ENCODE measurements around the gene FTCD.
"Not testable (repeated sequence)": the region's sequence is repeated elsewhere in the genome, so short reads cannot be mapped to it uniquely, and the experiment has no call there.

FTCD gene

DNA sequence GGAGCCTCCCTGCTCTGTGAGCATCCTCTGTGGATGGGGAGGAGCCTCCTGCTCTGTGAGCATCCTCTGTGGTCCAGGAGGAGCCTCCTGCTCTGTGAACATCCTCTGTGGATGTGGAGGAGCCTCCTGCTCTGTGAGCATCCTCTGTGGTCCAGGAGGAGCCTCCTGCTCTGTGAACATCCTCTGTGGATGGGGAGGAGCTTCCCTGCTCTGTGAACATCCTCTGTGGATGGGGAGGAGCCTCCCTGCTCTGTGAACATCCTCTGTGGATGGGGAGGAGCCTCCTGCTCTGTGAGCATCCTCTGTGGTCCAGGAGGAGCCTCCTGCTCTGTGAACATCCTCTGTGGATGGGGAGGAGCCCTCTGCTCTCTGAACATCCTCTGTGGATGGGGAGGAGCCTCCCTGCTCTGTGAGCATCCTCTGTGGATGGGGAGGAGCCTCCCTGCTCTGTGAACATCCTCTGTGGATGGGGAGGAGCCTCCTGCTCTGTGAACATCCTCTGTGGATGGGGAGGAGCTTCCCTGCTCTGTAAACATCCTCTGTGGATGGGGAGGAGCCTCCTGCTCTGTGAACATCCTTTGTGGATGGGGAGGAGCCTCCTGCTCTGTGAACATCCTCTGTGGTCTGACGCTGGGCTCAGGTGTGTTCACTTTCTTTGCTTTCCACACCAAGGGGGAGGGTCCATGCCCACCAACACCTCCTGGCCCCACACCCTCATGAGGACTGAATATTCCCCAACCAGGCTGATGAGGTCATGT lies 15.2 kb upstream of the FTCD start:
- not testable (repeated sequence) for DNase-seq

DNA sequence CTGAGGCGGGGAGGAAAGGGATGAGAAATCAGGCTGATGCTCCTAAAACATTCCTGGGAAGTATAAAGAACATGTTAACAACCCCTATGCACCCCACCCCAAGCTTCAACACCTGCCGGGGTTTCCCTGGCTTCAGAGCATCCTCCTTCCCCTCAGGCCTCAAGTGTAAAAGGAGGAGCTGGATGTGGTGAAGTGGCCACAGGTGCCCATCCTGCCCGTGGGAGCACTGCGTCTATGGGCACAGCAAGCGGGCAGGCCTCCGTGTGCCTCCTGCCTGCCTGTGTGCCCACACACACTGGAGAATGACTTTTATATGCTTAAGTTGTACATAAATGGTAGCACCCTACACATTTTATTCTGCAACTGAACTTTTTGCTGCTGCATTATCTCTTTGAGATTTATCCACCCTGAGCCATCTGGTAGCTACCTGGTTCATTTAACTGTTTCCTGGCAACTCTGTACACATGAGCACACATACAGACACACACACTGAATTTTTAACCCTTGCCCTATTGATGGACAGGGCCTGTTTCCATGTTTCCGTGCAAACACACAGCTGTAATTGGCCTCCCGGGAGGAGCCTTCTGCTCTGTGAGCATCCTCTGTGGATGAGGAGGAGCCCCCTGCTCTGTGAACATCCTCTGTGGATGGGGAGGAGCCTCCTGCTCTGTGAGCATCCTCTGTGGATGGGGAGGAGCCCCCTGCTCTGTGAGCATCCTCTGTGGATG lies 13.4 kb upstream of the FTCD start:
- no peak for DNase-seq

DNA sequence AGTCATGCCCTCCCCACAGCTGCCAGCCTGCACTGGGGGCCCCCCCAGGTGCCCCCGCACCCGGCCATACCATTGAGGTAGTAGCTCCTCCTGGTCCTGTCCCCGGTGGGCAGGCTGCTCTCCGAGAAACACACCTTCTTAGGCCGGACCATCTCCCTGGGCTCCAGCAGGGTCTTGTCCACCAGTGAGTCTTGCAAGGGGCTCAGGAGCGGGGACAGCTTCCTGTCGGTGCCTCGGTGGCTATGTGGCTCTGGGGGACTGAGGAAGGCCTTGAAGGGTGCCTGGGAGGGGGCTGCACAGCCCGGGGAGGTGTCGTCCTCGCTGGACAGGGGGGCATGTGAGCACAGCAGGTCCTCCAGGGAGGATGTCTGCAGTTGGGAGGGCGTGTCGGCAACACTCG lies 12.9 kb upstream of the FTCD start:
- DNase-seq: no peak

DNA sequence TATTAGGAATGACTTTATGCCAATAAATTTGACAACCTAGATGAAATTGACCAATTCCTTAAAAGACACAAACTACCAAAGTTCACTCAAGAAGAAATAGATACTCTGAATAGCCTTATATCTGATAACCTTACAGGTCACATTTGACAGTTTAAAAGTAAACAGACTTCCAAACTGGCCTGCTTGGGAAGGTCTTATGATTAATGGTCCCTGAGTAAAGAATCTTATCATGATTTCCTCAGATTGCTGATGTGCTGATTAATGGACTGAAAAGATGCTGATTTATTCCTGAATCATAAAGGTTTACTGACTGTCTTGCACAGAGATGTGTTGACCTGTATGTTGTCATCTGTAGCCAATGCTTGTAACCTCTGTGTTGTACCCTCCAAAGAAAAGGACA lies 9.7 kb upstream of the FTCD start:
- no peak for DNase-seq

DNA sequence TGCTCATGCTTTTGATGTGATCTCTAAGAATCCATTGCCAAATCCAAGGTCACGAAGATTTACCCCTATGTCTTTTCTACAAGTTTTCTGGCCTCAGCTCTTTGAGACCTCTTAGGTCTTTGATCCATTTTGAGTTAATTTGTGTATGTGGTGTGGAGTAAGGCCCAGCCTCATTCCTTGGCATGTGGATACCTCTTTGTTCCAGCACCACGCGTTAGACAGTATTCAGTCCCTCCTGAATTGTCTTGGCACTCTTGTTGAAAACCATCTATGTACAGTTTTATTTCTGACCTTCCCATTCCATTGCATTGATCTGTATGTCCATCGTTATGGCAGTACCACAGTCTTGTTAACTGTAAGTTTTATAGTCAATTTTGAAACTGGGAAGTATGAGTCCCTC lies 8.0 kb upstream of the FTCD start:
- DNase-seq: no peak

DNA sequence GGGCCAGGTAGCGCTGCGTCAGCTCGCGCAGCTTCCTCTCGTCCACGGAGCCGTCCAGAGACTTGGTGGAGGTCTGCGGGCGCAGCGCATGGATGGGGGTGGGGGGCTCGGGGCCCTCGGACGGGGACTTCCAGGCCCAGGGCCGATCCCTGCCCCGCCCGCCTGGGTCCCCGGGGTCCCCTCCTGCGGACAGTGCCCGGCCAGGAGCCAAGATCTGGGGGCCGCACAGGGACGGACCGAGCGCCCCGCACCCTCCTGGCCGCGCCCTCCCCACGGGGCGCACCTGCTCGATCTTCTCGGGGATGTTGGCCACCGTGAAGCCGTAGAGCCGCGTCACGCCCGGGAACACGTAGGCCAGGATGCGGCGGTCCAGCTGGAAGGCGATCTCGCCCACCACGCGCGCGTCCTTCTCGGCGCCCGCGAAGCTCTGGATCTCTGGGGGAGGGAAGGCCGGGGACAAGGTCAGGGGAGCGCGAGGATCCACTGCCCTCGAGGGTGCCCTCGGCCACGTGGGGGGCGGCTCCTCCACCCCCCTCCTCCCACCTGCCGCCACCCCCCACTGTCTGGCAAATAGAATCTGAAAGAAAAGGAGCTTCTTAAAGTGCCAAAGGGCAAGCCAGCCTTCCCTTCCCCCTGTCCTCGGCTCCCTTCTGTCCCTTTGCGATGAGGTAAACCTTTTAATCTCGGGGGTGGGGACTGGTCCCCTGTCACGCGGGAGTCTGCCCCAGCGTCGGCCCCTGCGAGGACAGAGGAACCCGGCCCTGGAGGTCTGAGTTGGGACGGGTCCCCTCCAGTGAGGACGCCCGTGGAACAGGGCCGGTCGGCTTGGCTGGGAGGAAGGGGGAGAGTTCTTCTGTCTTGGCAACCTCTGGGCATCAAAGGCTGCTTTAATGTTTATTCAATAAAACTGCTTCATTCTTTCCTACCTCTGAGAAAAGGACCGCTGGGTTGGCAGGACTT lies 6.5 kb upstream of the FTCD start:
- DNase-seq: no peak

DNA sequence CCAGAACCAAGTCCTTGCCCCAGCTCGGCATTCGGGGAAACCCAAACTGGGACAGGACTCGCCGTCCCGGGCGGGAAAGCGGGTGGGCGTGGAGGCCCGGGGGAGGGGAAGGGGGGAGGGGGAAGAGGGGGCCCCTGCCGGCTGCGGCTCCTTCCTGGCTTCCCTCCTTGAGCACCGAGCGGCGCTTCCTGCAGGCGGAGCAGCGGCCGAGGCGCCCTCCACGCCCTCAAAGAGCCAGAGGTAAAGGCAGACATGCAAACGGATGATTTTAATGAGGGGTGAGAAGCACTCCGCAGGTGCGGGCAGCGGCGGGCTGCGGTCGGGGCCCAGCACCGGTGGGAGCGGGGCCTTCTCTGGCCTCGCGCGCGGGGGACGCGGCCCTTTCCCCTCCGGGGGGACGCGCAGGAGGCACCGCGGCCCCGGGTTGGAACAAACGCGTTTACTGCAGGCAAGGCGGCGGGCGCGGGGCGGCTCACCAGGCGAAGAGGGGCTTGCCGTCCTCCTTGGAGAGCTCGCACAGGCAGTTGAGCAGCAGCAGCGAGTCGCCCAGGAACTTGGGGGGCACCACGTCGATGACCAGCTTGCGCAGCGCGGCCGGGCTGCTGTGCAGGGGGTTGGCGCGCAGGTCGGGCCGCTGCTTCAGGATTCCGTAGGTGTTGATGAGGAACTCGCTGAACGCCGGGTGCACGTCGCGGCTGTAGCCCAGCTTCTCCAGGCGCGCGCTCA lies 5.7 kb upstream of the FTCD start:
- DNase-seq: no peak

DNA sequence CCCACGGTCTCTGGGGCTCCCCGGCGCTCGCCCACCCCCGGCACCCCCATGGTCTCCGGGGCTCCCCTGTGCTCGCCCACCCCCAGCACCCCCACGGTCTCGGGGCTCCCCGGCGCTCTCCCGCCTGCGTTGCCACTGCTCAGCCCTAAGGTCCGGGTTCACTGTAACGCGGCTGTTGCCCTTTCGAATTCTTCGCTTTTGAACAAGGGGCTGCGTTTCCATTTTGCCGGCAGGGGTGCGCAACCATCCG lies 5.2 kb upstream of the FTCD start:
- no peak for DNase-seq

DNA sequence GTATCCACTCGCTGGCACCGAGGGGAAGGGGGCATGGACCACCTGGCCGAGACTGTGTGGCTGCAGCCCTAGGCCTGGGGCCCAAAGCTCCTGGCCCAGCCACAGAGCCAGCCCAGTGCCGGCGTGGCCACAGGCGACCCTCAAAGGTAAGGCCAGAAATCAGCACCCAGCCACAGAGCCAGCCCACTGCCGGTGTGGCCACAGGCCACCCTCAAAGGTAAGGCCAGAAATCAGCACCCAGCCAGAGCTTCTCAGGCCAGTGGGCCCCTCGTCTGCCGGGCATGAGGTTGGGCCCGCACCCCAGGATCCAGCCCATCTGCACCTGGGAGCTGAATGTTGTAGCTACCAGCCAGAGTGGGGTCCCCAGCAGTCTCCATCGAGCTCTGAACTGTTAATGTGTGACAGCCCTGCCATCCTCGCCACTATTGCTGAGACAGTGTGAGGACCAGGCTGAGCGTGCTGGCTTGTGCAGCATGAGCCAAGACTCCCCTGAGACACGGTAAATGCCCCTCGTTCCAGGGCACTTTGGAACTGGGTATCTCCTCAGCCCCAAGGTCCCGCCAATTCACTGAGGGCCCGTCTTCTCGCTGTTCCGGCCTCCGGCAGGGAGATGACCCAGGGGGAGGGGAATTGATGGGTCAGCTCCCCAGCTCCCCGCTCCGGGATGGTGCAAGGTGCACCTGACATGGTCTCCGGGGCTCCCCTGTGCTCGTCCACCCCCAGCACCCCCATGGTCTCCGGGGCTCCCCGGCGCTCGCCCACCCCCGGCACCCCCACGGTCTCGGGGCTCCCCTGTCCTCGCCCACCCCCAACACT lies 4.7 kb upstream of the FTCD start:
- no peak for DNase-seq

DNA sequence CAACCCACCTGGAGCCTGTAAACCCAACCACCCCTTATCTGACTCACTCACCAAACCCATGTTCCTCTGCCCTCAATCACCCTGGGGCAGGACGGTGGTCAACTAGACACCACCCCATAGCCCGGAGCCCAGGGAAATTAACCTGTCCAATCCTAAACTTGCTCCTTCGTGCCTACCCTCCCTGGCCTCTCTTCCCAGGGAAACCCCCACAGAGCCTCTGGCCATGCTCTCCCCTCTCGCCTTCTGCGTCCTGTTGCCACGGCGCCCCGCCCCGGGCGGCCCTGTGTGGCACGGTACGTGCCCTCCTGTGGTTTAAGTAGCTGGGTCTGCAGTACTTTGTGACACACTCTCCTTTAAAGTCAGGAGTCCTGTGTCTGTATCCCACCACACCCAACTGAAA lies 4.0 kb upstream of the FTCD start:
- no peak for DNase-seq

DNA sequence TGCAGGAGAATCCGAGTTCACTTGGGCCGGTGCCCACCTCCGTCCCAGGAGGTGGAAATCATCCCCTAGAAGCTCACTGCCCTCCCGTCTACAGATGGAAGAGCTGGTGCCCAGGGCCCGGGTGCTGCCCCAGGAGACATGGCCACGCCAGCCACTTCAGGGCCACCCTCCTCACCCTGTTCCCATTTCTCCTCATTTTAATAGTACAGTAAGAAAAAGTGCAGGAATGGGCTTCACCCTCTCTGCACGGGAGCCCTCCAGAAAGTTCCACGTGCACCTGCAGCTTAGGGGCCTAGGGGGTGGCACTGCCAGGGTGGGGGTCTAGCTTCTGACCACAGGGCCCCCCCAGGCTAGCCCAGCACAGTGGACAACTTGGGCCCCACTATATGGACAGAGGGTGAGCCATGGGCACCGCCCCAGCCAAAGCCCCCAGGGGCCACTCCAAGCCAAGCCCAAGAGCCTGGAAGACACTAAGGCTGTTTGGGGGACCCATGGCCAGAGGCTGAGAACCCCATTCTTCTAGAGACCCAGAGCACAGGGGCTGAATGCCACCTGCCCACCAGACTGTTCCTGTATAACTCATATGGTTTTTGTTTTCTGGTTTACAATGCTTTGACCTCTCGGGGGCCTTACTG lies 3.4 kb upstream of the FTCD start:
- DNase-seq: no peak

DNA sequence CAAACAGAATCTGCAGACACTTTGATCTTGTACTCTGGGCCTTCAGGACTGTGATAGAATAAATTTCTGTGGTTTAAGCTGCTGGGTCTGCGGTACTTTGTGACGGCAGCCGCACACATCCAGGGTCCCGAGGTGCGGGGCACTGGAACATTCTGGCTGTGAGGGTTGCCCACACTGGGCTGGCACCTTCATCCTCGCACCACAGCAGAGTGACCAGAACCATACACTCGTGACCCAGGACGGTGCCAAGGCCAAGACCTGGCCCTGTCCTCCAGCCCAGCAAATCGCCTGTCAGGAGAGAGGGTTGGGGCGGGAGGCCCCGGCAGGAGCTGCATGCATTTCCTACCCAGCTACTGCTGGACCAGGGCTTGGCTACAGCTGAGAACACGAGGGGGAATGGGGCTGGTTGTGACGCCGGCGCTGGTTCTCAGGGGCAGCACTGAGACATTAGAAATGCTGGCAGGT lies 2.6 kb upstream of the FTCD start:
- no peak for DNase-seq

DNA sequence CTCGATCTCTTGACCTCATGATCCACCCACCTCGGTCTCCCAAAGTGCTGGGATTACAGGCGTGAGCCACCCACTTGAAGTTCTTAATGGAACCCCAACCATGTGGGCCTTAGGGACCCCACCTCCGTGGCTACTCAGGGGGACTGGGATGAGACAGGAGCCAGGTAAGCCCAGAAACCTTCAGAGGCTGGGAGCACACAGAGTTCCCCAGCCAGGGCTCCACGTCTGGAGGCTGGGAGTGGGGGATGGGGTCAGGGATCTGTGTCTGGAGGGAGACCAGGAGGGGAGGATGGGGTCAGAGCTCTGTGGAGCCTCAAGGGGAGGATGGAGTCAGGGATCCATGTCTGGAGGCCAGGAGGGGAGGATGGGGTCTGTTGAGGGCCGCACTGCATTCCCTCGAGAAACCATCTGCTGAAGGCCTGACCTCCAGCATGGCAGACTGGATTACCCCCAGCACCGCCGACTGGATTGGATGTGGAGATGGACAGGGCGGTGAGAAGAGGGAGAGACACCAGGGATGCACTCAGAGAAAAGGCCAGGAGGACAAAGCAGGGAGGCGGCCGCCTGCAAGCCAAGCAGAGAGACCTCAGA lies 2.1 kb upstream of the FTCD start:
- DNase-seq: no peak

DNA sequence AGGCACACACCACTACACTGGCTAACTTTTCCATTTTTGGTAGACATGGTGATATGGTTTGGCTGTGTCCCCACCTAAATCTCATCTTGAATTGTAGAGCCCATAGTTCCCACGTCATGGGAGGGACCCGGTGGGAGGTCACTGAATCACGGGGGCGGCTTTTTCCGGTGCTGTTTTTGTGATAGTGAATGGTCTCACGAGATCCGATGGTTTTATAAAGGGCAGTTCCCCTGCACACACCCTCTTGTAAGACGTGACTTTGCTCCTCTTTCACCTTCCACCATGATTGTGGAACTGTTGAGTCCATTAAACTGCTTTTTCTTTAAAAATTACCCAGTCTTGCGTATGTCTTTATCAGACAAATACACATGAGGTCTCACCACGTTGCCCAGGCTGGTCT lies 1.3 kb upstream of the FTCD start:
- no peak for DNase-seq

DNA sequence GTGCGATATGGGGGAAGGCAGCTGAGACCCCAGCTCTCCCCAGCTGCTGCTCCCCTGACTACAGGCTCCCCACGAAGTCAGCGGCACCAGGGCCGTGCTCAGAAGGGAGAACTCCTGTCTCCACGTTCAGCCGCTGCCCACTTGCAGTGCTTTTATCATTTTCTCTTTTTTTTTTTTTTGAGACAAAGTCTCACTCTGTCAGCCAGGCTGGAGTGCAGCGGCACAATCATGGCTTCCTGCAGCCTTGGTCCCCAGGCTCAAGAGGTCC lies 933 bp upstream of the FTCD start:
- no peak for DNase-seq

DNA sequence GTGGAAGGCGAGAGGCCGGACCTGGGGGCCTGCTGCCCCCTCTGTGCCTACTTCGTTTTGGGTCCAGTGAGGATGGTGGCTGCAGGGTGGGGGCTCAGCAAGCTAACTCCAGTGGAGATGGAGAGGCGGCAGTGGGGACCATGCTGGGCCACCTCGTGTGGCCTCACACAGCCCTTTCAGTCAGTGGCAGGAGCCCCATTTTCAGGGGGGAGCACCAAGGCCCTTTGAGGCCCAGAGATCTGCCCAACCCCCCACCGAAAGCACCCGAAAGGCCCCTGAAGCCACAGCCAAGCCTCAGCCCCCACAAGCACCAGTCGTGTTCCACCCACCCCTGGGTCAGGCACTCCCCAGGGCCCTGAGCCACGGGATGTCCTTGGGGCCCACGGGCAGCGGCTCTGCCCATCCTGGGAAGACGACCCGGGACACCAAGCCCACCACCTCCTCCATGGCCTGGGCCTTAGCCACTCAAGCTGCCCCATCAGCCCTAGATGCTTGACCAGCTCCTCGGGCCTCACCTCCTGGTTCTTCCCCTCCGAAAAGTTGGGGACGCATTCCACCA lies 345 bp downstream of the FTCD start:
- no peak for DNase-seq

DNA sequence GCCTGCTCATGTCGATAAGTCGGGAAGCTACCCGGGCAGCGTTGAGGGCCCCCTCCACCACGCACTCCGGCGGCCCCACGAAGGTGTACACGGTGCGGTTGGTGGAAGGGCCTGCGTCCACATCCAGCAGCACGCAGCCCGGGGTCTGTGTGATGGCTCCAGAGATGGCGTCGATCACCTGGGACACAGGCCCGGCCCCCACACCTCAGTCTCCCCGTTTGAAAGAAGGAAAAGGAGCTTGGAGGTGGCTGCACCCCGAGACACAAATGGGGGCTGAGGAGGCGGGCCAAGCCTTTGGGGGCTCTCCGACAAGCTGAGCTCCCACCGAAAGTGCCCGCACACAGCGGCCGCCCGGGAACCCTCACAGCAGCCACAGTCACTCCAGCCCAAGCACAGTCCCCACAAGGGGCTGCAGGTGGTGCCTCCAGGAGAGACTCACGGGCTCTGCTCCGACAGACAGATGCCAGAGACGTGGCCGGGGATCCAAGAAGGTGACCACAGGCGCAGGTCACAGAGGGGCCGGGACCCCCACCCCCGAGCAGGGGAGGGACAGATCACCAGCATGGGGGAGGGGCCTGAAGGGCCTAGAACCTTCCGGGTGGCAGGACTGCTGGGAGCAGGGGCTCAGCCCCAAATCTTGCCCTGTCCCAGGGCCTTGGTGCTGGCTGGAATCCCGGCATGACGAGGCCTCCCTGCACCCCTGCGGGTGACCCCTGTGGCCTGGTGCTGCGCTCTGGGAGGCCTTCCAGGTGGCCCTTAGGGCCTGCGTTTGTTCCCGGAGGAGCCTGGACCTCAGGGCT lies 1.0 kb downstream of the FTCD start:
- no peak for DNase-seq

DNA sequence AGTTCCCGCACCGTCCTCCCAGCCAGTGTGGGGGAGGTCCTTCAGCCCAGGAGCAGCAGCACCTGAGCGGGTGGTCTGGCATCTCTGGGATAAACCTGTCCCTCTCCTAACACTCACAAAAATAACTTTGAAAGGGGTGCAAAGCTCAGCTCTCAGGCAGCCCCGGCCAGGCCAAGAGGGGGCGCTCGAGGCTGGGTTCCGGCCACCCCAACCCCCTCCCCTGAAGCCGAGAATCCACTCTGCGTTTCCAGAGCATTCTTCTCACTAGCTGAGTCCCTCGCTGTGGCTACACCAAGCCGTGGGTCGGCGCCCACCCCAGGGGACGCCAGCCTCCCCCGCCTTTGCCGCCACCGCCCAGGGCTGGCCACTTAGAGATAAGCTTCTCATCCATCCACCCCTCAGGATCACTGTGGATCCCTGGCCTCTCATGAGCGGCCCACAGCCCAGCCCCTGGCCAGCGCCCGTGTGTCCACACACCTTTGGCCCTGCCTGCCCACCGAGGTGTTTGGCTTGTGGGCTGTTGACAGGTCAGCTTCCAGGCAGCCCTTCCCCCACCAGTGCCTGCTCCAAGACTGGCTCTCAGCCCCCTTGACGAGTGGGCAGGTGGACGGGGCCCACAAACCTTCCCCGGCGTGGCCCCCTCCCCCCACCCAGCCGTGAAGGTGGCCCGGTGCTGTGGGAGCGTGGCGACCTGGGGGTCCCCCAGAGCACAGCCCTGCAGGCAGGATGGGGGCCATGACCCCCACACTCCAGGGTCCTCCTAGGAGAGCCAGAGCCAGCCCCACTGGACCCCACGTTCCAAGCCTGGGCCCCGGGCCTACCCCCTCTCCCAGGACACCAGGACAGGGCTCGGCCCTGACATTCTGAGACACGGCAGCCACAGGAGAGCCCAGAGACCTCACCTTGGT lies 1.9 kb downstream of the FTCD start:
- DNase-seq: no peak

DNA sequence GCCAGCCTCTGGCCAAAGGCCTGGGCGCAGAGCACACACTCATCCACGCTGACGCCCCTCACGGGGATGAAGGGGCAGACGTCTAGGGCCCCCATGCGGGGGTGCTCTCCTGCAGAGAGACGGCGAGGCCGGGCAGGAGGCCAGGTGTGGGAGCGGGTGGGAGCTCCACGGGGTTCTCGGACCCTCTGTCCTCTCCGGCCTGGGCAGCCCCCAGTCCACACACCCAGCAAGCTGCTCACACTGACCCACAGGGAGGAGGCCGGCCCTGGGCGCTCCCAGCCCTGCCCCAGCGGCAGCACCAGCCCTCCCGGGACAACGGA lies 2.5 kb downstream of the FTCD start:
- no peak for DNase-seq

All from NCI-H510A (cell line).